AG10803 (cell line): ENCODE measurements around the gene RNF11.
"Not testable (repeated sequence)": the region's sequence is repeated elsewhere in the genome, so short reads cannot be mapped to it uniquely, and the experiment has no call there.

Experiments
- DNase-seq: peaks from one replicate; pipeline ENCODE4 v3.0.0; 2010; ENCODE audit warnings: low read depth
- H3K4me3 ChIP-seq: 2 replicates; pipeline ENCODE4 v1.5.1; 2011; ENCODE audit warnings: mild to moderate bottlenecking, low read length, control low read depth
- CTCF ChIP-seq: conservative IDR thresholded peaks from 2 replicates; pipeline ENCODE4 v1.5.1; 2011; ENCODE audit warnings: mild to moderate bottlenecking, low read length, control low read depth, inconsistent platforms

The RNF11 gene

DNA sequence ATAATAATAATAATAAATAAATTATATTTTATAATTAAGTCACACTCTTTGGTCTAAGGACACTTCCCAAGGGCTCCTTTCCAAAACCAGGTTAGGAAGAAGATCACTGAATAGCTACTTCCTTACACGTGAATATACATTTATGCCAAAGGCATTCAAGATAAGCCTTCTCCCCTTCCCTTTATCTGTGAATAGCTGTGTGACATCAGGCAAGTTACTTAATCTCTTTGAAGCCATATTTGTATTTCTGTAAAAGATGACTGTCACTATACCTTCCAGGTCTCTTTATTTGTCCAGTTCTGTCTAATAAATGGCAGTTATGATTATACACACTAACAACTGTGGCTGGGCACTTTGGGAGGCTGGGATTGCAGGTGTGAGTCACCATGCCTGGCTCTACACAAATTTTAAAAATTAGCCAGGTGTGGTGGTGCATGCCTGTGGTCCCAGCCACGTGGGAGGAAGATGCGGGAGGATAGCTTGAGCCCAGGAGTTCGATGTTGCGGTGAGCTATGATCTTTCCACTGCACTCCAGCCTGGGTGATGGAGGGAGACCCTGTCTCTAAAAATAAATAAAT is 5.5 kb upstream of the RNF11 start:
- DNase-seq = no peak
- H3K4me3 ChIP-seq = no peak overlapping the region
- TF ChIP-seq CTCF = no peak

- peak; percentile 59 for DNase-seq
- no peak overlapping the region for H3K4me3 ChIP-seq
- no peak for TF ChIP-seq CTCF
Measured at GRCh38 chr1:51231120-51231519, 5.0 kb upstream of the RNF11 start.

DNA sequence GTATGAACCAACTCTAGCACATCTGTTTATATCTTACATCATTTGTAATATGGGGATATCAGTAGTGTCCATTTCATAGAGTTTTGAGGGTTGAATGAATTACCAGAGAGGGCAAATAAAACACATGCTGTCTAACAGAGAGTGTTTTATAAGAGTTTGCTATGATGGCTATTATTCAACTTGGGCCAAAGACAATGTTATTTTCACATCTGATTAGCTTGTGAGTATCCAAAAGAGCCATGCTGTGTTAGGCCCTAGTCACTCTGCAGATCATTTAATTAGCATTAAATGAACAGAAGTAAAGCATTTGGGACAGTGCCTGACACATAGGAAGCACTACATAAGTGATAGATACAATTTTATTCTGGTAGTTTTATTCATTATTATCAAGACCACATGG is 4.2 kb upstream of the RNF11 start:
- DNase-seq = no peak
- TF ChIP-seq CTCF = no peak
- no peak overlapping the region for H3K4me3 ChIP-seq

DNA sequence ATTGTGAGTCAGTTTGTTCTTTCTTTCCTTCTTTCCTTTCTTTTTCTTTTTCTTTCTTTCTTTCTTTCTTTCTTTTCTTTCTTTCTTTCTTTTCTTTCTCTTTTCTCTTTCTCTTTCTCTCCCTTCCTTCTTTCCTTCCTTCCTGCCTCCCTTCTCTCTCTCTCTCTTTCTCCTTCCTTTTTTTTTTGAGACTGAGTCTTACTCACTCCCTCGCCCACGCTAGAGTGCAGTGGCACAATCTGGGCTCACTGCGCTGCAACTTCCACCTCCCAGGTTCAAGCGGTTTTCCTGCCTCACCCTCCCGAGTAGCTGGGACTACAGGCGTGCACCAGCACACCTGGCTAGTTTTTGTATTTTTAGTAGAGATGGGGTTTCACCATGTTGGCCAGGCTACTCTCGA is 1.8 kb upstream of the RNF11 start:
- H3K4me3 ChIP-seq, DNase-seq: not testable (repeated sequence)

DNA sequence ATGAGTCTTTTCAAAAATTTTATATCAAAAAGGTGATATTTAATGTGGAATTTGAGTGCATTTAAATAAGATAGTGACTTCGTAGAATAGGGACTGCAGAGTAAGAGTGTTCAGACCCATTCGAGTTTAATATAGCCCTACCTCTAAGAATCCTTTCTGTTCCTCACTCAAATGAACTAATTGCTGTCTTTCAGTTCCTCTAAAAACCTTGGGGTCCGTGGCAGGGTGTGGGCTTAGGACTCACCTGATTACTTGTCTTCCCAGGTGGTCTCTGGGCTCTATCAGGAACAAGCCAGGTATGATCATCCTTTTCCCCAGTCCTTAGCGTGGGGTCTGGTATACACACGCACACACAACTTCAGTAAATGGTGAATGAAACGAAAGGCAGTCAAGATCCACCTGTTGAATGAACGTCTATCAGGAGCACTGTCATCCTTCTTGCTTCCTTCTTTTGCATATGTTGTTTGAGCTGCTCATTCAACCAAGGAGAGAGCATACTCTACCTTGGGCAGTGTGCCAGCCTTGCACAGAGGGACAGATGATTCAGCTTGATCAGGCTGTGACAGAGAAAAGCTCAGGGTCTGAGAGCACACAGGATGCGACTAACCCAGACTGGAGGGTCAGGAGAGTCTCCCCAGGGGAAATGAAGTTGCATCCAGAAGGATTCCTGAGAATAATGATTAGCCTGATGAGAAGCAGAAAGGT is 1.2 kb upstream of the RNF11 start:
- no peak for TF ChIP-seq CTCF
- no peak overlapping the region for H3K4me3 ChIP-seq
- no peak for DNase-seq

- no peak for TF ChIP-seq CTCF
- peak; percentile 43 for DNase-seq
- peak overlapping the region; percentile 81 for H3K4me3 ChIP-seq
Measured at GRCh38 chr1:51236531-51237350, 668 bp downstream of the RNF11 start.

DNA sequence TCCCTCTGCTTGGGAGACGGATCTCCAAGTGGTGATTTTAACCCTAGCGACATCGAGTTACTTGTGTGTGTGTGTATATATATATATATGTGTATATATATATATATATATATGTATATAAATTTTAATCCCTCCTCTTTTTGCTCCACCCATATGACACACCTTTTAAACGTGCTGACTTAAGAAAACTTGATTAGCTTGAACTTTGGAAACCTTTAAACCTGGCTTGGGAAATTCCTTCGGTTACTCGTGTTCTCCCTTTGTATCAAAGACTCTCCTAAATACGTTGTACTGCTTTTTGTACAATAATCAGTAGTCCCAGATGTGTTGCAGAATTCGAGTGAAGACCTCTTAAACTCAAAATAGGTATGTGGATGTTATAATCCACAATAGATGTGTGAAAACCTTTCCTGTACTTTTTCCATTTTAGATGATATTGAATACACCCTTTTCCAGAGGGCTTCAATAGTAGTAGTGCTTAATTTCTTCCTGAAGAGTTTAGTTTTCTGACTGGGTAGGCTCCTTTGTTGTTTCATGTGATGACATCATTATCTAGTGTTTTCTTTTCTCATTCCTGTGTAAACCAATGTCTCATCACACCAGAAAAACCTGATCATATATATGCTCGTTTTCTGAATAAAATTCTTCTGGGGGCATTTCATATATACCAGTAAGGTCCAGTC is 1.4 kb downstream of the RNF11 start:
- peak overlapping the region; percentile 81 for H3K4me3 ChIP-seq
- TF ChIP-seq CTCF = no peak
- DNase-seq = peak; percentile 41
